GM10847 (cell line): ENCODE results near the gene CACNA1S.

Experiments
- POLR2A ChIP-seq: IDR thresholded peaks from 2 replicates; pipeline ENCODE4 v1.6.1; 2011; ENCODE audit not compliant: insufficient read length; ENCODE audit errors: extremely low read depth

CACNA1S gene

DNA sequence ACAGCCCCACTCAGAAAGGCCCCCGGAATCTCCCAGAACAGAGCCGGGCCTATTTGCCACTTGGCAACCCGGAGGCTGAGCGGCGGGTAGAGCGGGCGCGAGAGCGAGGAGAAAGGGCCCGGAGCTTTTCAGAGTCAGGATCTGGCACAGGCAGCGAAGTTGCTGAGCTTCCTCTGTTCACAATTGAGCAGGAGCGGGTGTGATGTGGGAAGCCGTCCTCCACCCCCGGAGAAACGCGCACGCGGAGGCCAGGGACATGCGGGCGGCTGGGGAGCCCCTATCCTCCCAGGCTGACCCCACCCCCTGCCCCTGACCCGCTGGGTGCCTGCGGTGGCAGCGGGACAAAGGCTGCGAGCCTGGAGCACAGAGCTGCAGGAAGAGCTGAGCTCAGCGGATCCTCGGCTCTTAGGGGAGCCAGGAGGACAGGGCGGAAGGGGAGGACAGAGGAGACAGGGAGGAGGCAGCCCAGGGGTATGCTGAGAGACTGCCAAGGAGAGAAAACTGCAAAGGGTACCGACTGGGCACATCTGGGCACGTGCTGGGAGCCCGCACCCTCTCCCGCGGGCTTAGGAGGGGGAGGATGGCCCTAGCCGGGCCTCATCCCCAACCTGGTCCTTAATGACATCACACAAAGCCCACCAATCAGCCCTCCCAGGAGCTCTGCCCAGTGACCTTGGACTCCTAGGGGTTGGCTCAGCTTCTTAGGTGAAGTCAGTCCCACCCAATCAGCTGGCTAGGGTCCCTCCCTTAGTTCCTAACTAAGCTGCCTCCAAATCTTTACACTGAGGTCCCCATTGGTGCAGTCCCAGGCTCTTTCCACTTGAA is 98.0 kb downstream of the CACNA1S start:
- TF ChIP-seq POLR2A, result no peak

DNA sequence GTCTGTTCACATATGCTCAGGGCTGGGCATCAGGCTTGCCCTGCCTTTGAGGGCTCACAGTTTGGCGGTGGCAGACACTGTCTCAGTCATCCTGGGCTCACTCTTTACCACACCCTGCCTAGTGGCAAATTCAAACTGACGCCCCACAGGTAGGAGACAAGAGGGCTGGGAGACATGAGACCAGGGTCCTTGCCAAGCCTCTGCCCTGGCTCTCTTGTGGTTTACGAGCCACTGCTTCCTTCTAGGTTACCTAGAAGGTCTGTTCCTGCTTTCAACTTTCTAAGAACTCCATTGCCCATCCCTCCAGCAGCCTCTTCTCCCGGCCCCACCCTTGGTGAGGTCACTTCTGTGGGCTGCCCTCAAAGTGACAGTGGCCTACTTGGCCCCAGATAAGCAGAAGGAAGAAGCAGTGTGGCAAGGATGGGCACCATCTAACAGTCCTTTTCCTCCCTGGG is 99.2 kb downstream of the CACNA1S start:
- no peak for TF ChIP-seq POLR2A

DNA sequence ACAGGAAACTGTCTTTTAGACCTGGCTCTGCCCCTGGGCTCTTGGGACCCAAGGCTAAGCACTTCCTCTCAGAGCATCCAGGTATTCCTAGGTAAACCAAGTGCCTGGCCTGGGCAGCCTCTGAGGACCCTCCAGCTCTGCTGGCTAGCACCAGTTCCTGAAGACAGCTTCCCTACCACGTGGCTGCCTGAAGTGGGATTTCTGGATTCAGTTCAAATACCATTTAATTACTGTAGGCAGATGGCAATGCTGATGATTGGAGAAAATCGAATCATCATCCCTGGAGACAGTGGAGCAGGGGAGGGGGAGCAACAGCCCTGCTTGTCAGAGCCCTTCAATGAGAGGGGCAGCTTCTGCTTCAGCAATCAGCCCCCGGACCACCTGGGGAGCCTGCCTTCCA is 100.6 kb downstream of the CACNA1S start:
- TF ChIP-seq POLR2A, result no peak

DNA sequence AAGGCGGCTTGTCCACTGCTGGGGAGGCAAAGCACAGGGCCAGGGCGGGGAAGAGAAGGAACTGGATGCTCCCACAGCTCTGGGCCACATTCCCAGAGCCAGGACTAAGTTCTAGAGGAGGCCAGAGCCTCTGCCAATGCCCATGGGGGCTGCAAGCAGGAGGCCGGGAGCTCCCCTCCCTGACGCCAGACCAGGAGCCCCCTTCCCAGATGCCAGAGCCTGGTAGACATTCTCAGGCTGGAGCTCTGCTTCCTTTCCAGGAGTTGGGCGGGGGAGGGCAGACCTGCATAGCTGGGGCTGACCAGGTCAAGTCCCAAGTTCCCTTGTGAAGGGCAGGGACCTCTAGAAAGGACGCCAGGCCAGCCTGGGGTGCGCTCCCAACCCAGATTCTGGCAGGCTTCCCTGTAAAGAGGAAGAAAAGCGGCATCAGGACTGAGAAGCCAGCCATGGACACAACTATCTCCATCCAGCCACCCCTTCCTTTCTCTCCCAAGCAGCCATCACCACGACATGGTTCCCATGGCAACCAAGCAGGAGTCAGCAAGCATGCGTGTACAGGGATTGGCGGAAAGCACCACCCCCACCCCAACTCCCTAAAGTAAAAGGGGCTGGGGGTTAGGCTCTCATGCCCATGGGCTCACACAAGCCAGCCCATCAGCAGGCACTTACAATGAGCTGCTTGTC is 102.1 kb downstream of the CACNA1S start:
- no peak for TF ChIP-seq POLR2A

DNA sequence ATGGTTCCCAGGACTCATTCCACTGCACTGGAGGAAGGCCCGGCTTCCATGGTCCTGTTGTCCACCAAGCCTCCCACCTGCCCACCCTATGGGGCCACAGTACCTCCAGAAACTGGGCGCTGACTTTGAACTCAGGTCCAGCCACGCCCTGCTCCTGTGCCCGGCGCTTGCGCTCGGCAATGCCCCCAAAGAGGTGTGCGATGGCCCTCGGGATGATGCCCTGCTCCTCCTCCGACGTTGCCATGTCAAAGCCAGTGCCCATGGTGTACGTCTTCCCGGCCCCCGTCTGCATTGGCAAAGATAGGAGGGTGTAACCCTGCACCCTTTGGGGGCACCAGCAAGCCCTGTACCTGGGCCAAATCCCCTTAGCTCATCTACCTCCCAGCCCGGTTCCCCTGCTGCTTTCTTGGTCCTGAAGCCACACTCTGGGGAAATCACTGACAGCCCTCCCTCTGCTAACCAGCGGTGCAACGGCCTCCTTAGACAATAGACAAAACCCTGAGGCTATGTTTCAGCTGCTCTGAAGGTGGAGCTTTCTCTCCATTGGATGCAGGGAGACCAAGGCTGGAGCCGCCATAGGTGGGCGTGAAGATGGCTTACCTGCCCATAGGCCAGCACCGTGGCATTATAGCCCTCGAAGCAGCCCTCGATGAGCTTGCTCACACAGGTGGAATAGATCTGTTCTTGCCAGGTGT is 103.4 kb downstream of the CACNA1S start:
- no peak for TF ChIP-seq POLR2A

DNA sequence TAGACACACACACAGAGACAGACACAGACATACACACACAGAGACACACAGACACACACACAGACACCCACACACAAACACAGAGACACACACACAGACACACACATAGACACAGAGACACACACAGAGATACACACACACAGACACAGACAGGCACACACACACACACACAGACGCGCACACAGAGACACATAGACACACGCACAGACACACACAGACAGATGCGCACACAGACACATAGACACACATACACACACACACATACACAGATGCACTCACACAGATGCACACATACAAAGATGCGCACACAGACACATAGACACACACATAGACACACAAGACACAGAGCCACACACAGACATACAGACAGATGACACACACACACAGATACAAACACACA is 104.7 kb downstream of the CACNA1S start:
- no peak for TF ChIP-seq POLR2A

DNA sequence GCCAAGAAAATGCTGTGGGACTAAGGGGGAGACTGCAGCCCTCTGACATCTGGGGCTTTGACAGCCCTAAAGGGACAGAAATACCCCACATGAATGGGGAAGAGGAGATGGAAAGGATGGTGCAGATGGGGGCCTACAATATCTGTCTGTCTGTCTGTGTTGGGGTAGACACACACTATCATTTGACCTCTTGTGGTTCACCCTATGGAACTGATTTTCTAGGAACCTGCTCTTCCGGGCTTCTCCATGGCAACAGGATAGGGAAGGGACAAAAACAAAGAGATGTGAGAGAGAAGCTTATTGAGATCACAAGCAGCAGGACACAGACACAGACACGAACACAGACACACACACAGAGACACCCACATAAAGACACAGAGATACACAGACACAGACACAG is 105.8 kb downstream of the CACNA1S start:
- no peak for TF ChIP-seq POLR2A

DNA sequence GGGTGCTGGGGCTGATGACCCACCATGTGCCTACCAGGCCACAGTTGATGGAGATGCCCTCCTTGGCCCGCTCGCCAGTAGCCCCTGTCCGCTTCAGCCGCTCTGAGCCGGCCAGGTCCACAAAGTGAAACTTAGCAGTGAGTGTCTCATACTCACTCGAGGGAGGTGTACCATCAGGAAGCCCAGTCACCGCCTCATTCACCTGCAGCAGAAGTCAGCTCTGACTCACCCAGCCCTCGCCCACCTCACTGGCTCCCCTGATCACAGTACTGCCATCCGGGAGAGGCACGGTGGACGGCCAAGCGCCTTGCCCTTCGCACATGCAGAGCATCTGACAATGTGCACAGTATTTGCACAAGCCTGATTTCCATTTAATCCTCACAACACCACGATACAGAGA is 107.5 kb downstream of the CACNA1S start:
- no peak for TF ChIP-seq POLR2A

DNA sequence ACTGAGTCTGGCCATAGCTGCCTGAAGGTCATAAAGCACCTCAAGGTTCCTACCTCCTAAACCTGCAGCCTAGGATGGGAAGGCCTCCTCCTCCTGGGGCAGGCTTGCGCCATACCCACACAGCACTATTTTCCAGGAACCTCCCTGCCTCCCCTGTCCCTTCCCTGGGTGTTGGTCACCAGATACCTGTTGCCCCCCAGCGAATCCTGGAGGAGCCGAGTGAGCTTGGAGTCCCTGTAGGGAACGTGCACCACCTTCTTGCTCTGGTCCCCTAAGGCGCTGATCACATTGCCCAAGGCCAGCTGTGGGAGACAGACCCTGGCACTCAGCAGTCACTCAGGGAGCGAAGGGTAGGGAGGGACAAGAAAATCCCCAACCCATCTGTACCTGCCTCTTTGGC is 108.1 kb downstream of the CACNA1S start:
- TF ChIP-seq POLR2A, result no peak

DNA sequence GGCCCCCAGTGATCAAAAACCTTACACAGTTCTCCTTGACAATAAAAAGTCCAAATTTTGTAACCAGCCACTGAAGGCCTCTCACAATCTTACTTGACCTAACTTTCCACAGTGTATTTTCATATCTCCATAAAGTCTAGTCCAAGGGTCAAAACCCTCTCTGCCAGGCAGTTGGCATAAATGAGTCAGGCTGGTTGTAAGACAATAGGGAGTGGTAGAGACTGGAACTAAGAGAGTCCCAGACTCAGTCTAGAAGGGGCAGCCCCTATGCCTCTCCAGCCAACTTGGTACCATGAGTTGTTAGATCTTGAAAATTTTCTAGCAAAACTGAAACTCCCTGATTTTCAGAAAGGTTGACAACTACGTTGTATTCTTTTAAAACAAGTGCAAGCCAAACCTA is 109.7 kb downstream of the CACNA1S start:
- no peak for TF ChIP-seq POLR2A

DNA sequence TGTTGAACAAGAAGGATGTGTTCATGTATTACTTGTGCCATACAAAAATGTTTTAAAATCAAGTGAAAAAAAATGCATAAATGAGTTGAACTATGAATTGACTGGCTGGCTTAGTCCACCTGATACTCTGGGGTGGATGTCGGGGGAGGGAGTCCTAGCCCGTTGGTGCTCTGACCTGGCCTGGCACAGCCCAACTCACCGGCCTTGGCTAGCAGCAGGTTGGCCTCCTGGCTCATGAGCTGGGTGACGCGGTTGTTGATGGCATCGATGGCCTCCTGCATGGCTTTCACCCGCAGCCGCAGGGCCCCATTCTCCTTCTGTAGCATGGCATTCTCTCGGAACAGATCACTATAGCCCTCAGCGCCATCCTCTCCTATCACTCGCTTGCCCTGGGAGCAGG is 110.3 kb downstream of the CACNA1S start:
- TF ChIP-seq POLR2A, result no peak

DNA sequence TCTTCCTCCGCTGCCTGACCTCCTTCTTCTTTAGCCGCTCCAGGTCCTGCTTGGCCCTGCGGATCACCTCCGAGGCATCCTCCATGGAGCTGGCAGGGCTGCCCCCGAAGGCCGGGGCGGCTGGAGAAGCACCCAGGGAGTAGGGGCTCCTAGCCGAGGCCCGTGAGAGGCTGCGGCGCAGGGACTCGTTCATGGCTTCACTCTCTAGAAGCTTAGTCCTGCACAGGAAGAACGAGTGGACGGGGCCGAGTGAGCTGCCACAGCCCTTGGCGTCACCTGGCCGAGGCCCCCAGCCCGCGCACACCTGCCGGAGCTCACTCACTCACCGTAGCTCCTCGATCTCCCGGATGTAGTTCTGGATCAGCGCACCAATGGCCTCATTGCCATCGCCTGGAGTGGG is 111.8 kb downstream of the CACNA1S start:
- no peak for TF ChIP-seq POLR2A

DNA sequence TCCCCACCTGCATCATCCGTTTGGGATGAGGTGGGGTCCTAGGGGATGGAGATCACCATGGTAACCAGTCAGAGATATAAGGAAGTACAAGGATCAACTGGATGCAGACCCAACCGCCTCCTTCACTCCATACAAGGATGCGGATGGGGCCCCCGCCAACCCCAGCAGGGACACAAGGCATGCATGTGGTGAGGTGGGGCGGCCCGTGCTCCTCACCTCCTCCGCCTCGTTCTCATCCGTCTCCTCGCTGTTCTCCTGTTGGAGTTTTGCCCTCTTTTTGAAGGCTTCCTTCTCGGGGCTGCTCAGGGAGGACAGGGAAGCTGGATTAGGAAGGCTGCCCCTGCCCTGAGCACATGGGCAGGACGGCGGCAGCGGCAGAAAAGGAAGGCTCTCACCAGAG is 112.6 kb downstream of the CACNA1S start:
- no peak for TF ChIP-seq POLR2A

DNA sequence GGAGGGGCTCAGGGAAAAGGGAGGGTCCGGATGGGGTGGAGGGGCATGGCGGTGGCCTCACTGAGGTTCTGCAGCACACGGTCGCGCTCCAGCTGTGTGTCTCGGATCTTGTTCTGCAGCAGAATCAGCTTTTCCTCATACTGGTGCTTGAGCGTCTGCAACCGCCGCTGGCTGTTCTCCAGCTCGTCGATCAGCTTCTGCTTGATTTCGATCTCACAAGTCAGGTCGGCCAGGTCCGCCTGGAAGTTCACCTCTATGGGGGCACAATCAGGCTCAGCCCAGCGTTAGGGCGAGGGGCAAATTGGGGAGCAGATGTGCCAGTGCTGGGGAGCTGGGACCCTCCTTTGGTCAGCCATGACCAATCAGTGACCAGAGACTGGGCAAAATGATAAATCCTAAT is 113.9 kb downstream of the CACNA1S start:
- TF ChIP-seq POLR2A, result no peak

DNA sequence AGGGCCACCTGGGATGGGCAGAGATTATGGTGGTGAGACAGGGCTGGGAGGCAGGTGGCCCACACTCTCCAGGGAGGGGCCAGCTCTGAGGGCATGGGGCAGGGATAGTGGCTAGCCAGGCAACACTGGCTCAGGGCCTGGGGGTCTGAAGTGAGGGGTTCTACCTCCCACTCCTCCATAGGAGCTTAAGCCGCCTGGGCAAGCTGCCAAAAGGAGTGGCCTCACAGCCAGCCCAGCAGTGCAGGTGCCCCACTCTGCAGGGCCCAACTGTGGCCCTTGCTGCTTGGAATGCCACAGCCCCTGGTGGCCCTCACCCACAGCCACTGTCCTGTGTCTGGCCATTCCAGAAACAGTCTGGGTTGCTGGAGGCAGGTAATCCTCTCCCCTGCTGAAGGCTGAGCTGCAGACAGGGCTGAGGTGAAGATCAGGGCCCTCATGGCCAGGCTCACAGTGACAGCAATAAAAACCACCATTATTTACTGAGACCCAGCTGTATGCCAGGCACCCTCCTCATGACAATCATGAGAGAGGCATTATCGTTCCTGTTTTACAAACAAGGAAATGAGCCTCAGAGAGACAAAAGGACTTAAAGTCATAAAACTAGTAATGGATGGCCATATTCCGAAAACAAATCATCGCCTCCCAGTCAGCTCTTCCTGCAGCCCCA is 119.7 kb downstream of the CACNA1S start:
- TF ChIP-seq POLR2A, result no peak
